GM23338 (cell line): ENCODE data around the gene MAGED2. TPM values are rescaled to one million over a fixed set of nuclear protein-coding genes. Genes with fewer than 3 reads are reported as not detected.

Source experiments
- ATAC-seq: fragments of 200-7000 bp; cut with Tn5 transposase; 3 replicates; pipeline ENCODE4 v1.9.1; 2020
- DNase-seq: peaks from one replicate; pipeline ENCODE4 v3.0.0-alpha.2; 2015; ENCODE audit warnings: low spot score
- H2AFZ ChIP-seq: fragments of 200-600 bp; sonication (generic); 2 replicates; pipeline ENCODE4 v1.8.0; 2016; ENCODE audit warnings: antibody characterized with exemption, mild to moderate bottlenecking, moderate library complexity
- H3F3A ChIP-seq: fragments of 200-600 bp; sonication (generic); replicated peaks from 2 replicates; pipeline ENCODE4 v1.8.0; 2017; ENCODE audit warnings: antibody characterized with exemption, mixed run types, low read depth
- H3K27ac ChIP-seq: fragments of 200-600 bp; sonication (generic); 2 replicates; pipeline ENCODE4 v1.6.1; 2016; ENCODE audit warnings: low read depth
- H3K27me3 ChIP-seq: fragments of 200-600 bp; sonication (generic); 2 replicates; pipeline ENCODE4 v1.8.0; 2016; ENCODE audit warnings: mild to moderate bottlenecking, mixed run types, moderate library complexity; ENCODE audit not compliant: insufficient read depth
- H3K36me3 ChIP-seq: fragments of 200-600 bp; sonication (generic); 2 replicates; pipeline ENCODE4 v1.8.0; 2016; ENCODE audit warnings: mild to moderate bottlenecking; ENCODE audit not compliant: insufficient read depth
- H3K4me1 ChIP-seq: fragments of 200-600 bp; sonication (generic); 2 replicates; pipeline ENCODE4 v1.8.0; 2016; ENCODE audit warnings: mild to moderate bottlenecking, moderate library complexity; ENCODE audit not compliant: insufficient read depth
- H3K4me2 ChIP-seq: fragments of 200-600 bp; sonication (generic); 2 replicates; pipeline ENCODE4 v1.7.1; 2017; ENCODE audit warnings: mixed run types
- H3K4me3 ChIP-seq: fragments of 200-600 bp; sonication (generic); 2 replicates; pipeline ENCODE4 v1.6.1; 2016; ENCODE audit warnings: mixed run types
- H3K79me2 ChIP-seq: fragments of 200-600 bp; sonication (generic); replicated peaks from 2 replicates; pipeline ENCODE4 v1.8.0; 2017; ENCODE audit warnings: mild to moderate bottlenecking; ENCODE audit not compliant: insufficient read depth
- H3K9me2 ChIP-seq: fragments of 200-600 bp; sonication (generic); 2 replicates; pipeline ENCODE4 v1.8.0; 2017; ENCODE audit not compliant: insufficient read depth
- H4K20me1 ChIP-seq: fragments of 200-600 bp; sonication (generic); replicated peaks from 2 replicates; pipeline ENCODE4 v1.8.0; 2017; ENCODE audit warnings: mild to moderate bottlenecking; ENCODE audit not compliant: insufficient read depth
- H3K27ac Mint-ChIP-seq: 2 replicates; pipeline ENCODE4 v1.8.0; 2020; ENCODE audit warnings: inconsistent platforms, mild to moderate bottlenecking, moderate library complexity, mixed read lengths
- H3K27me3 Mint-ChIP-seq: 3 replicates; pipeline ENCODE4 v1.8.0; 2022; ENCODE audit warnings: low read depth, mild to moderate bottlenecking, moderate library complexity, mixed read lengths, inconsistent platforms; ENCODE audit not compliant: insufficient read depth, poor library complexity
- H3K36me3 Mint-ChIP-seq: 3 replicates; pipeline ENCODE4 v1.8.0; 2021; ENCODE audit warnings: low read depth, mild to moderate bottlenecking, inconsistent platforms, moderate library complexity, mixed read lengths
- H3K4me1 Mint-ChIP-seq: 3 replicates; pipeline ENCODE4 v1.8.0; 2020; ENCODE audit warnings: mild to moderate bottlenecking, inconsistent platforms, mixed read lengths
- H3K4me3 Mint-ChIP-seq: 3 replicates; pipeline ENCODE4 v1.8.0; 2021; ENCODE audit warnings: moderate library complexity, mild to moderate bottlenecking, inconsistent platforms, mixed read lengths
- H3K9me3 Mint-ChIP-seq: 3 replicates; pipeline ENCODE4 v1.8.0; 2020; ENCODE audit warnings: moderate library complexity, mild to moderate bottlenecking, inconsistent platforms, mixed read lengths
- CTCF ChIP-seq, 2 experiments: fragments of 200-600 bp in 1 of 2; sonication (generic) in 1 of 2; conservative IDR thresholded peaks; 2 replicates each; pipeline versions ENCODE4 v1.5.1 to v1.6.1; 2016 to 2017; ENCODE audit warnings: antibody characterized with exemption in 2 of 2, low read depth in 2 of 2, mild to moderate bottlenecking in 2 of 2, moderate library complexity in 1 of 2
- ETS1 ChIP-seq: IDR thresholded peaks from 2 replicates; pipeline ENCODE4 v1.6.1; 2016; ENCODE audit warnings: antibody characterized with exemption
- EZH2 ChIP-seq: fragments of 200-600 bp; sonication (generic); IDR thresholded peaks from one replicate; pipeline ENCODE4 v1.8.0; 2017; ENCODE audit warnings: antibody characterized with exemption, mild to moderate bottlenecking, low read depth; ENCODE audit not compliant: unreplicated experiment
- JUNB ChIP-seq: IDR thresholded peaks from one replicate; pipeline ENCODE4 v1.6.1; 2016; ENCODE audit warnings: antibody characterized with exemption; ENCODE audit not compliant: unreplicated experiment
- NANOG ChIP-seq: IDR thresholded peaks from 2 replicates; pipeline ENCODE4 v1.6.1; 2016; ENCODE audit warnings: antibody characterized with exemption, borderline replicate concordance
- POLR2AphosphoS5 ChIP-seq: IDR thresholded peaks from 2 replicates; pipeline ENCODE4 v1.6.1; 2016; ENCODE audit warnings: antibody characterized with exemption, low read depth
- STAT1 ChIP-seq: IDR thresholded peaks from one replicate; pipeline ENCODE4 v1.6.1; 2016; ENCODE audit warnings: antibody characterized with exemption; ENCODE audit not compliant: unreplicated experiment
- ZNF331 ChIP-seq: fragments of 250-450 bp; sonication (Bioruptor Pico); IDR thresholded peaks from 2 replicates; pipeline ENCODE4 v1.5.0; 2020; ENCODE audit warnings: low read depth, mild to moderate bottlenecking, moderate library complexity
- polyA plus RNA-seq: library from polyadenylated mRNA; unstranded; fragments of >200 nt; fragmentation: Nextera tagmentation; extraction: Ambion mirVana; gene quantifications from 2 replicates; pipeline ENCODE4 v1.2.1, GENCODE V29; 2016
- total RNA-seq: library from RNA; depleted of rRNA; stranded (reverse); fragments of >200 nt; shearing (Covaris generic); gene quantifications from 2 replicates; pipeline ENCODE4 v1.2.3, GENCODE V29; 2014
- TF ChIP-seq, protein P1 (sequence below): fragments of 250-450 bp; sonication (Bioruptor Pico); IDR thresholded peaks from 2 replicates; pipeline ENCODE4 v1.5.0; 2020; ENCODE audit warnings: mild to moderate bottlenecking, moderate library complexity
- TF ChIP-seq, protein P2 (sequence below): IDR thresholded peaks from one replicate; pipeline ENCODE4 v1.6.1; 2018; ENCODE audit warnings: antibody characterized with exemption; ENCODE audit not compliant: unreplicated experiment

Gene MAGED2
- total and polyA plus RNA-seq, 2 experiments from 2014 or later = 96.7 to 203 TPM

DNA sequence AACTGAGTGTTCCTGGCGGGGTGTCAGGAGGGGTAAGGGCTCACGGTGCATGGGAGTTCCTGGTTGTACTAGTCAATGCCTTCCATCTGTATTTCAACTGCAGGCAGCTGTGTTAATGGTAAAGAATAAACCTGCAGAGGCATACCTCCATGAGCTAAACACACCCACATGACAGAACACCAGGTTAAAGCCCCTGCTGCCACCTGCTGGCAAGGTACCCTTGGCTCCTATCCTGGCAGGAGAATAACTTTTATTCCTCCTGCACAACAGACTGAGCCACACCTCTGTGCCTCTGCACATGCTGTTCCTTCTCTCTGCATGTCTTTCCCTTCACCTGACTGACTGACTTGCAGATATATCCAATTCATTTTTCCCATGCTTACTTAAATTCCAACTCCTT, 20.6 kb upstream of the MAGED2 start:
- Histone ChIP-seq H3K4me1 (no peaks in the 10 kb centered on the region), H2AFZ (no peak overlapping the region), H3K4me3 (no peak overlapping the region), H3K79me2 (no peaks in the 10 kb centered on the region), H3F3A (no peaks in the 10 kb centered on the region), H3K4me2 (no peak overlapping the region), H4K20me1 (no peaks in the 10 kb centered on the region), H3K27me3 (no peaks in the 10 kb centered on the region), H3K36me3 (no peaks in the 10 kb centered on the region), H3K9me2 (no peaks in the 10 kb centered on the region), H3K27ac (no peak overlapping the region)
- H3K36me3 Mint-ChIP-seq = no peaks in the 10 kb centered on the region
- H3K27me3 Mint-ChIP-seq = peaks cover 2% of the 10 kb centered on the region
- ATAC-seq = peak; percentile 91
- no peaks in the 10 kb centered on the region; the same call in 2 of the 3 replicates for H3K4me1 Mint-ChIP-seq
- H3K4me3 Mint-ChIP-seq = no peak overlapping the region
- peak; percentile 30 for DNase-seq
- no peak overlapping the region for H3K27ac Mint-ChIP-seq
- TF ChIP-seq CTCF (conservative IDR thresholded peaks at IDR 0.05; ENCODE audit: low read depth in 2 of 2) (peak; percentile 27 to 66; a peak in 3 of 4 replicates), POLR2AphosphoS5 (no peak)
- H3K9me3 Mint-ChIP-seq = no peaks in the 10 kb centered on the region; the same call in 2 of the 3 replicates

GRCh38 chrX:54788446-54788845, 19.1 kb upstream of the MAGED2 start:
- H3F3A ChIP-seq = no peaks in the 10 kb centered on the region
- Mint-ChIP-seq H3K4me1 (no peaks in the 10 kb centered on the region; the same call in 2 of the 3 replicates), H3K36me3 (no peaks in the 10 kb centered on the region), H3K9me3 (no peaks in the 10 kb centered on the region; the same call in 2 of the 3 replicates), H3K4me3 (no peak overlapping the region), H3K27ac (no peak overlapping the region), H3K27me3 (peaks cover 2% of the 10 kb centered on the region)
- H3K4me3 ChIP-seq = no peak overlapping the region
- no peaks in the 10 kb centered on the region for H3K36me3 ChIP-seq
- no peaks in the 10 kb centered on the region for H3K4me1 ChIP-seq
- no peak for ATAC-seq
- H3K27me3 ChIP-seq = no peaks in the 10 kb centered on the region
- H3K9me2 ChIP-seq = no peaks in the 10 kb centered on the region
- H3K27ac ChIP-seq = no peak overlapping the region
- H2AFZ ChIP-seq = no peak overlapping the region
- H3K79me2 ChIP-seq = no peaks in the 10 kb centered on the region
- no peak overlapping the region for H3K4me2 ChIP-seq
- H4K20me1 ChIP-seq = no peaks in the 10 kb centered on the region
- DNase-seq = no peak
- no peak for TF ChIP-seq NANOG
- TF ChIP-seq JUNB = no peak
- TF ChIP-seq, protein P1, sequence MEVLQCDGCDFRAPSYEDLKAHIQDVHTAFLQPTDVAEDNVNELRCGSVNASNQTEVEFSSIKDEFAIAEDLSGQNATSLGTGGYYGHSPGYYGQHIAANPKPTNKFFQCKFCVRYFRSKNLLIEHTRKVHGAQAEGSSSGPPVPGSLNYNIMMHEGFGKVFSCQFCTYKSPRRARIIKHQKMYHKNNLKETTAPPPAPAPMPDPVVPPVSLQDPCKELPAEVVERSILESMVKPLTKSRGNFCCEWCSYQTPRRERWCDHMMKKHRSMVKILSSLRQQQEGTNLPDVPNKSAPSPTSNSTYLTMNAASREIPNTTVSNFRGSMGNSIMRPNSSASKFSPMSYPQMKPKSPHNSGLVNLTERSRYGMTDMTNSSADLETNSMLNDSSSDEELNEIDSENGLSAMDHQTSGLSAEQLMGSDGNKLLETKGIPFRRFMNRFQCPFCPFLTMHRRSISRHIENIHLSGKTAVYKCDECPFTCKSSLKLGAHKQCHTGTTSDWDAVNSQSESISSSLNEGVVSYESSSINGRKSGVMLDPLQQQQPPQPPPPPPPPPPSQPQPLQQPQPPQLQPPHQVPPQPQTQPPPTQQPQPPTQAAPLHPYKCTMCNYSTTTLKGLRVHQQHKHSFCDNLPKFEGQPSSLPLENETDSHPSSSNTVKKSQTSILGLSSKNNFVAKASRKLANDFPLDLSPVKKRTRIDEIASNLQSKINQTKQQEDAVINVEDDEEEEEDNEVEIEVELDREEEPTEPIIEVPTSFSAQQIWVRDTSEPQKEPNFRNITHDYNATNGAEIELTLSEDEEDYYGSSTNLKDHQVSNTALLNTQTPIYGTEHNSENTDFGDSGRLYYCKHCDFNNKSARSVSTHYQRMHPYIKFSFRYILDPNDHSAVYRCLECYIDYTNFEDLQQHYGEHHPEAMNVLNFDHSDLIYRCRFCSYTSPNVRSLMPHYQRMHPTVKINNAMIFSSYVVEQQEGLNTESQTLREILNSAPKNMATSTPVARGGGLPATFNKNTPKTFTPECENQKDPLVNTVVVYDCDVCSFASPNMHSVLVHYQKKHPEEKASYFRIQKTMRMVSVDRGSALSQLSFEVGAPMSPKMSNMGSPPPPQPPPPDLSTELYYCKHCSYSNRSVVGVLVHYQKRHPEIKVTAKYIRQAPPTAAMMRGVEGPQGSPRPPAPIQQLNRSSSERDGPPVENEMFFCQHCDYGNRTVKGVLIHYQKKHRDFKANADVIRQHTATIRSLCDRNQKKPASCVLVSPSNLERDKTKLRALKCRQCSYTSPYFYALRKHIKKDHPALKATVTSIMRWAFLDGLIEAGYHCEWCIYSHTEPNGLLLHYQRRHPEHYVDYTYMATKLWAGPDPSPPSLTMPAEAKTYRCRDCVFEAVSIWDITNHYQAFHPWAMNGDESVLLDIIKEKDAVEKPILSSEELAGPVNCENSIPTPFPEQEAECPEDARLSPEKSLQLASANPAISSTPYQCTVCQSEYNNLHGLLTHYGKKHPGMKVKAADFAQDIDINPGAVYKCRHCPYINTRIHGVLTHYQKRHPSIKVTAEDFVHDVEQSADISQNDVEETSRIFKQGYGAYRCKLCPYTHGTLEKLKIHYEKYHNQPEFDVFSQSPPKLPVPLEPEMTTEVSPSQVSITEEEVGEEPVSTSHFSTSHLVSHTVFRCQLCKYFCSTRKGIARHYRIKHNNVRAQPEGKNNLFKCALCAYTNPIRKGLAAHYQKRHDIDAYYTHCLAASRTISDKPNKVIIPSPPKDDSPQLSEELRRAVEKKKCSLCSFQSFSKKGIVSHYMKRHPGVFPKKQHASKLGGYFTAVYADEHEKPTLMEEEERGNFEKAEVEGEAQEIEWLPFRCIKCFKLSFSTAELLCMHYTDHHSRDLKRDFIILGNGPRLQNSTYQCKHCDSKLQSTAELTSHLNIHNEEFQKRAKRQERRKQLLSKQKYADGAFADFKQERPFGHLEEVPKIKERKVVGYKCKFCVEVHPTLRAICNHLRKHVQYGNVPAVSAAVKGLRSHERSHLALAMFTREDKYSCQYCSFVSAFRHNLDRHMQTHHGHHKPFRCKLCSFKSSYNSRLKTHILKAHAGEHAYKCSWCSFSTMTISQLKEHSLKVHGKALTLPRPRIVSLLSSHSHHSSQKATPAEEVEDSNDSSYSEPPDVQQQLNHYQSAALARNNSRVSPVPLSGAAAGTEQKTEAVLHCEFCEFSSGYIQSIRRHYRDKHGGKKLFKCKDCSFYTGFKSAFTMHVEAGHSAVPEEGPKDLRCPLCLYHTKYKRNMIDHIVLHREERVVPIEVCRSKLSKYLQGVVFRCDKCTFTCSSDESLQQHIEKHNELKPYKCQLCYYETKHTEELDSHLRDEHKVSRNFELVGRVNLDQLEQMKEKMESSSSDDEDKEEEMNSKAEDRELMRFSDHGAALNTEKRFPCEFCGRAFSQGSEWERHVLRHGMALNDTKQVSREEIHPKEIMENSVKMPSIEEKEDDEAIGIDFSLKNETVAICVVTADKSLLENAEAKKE (CRISPR knock-in tag) = no peak
- no peak for TF ChIP-seq STAT1
- TF ChIP-seq ETS1 = no peak
- no peak for TF ChIP-seq EZH2
- TF ChIP-seq ZNF331 = no peak
- TF ChIP-seq, protein P2, sequence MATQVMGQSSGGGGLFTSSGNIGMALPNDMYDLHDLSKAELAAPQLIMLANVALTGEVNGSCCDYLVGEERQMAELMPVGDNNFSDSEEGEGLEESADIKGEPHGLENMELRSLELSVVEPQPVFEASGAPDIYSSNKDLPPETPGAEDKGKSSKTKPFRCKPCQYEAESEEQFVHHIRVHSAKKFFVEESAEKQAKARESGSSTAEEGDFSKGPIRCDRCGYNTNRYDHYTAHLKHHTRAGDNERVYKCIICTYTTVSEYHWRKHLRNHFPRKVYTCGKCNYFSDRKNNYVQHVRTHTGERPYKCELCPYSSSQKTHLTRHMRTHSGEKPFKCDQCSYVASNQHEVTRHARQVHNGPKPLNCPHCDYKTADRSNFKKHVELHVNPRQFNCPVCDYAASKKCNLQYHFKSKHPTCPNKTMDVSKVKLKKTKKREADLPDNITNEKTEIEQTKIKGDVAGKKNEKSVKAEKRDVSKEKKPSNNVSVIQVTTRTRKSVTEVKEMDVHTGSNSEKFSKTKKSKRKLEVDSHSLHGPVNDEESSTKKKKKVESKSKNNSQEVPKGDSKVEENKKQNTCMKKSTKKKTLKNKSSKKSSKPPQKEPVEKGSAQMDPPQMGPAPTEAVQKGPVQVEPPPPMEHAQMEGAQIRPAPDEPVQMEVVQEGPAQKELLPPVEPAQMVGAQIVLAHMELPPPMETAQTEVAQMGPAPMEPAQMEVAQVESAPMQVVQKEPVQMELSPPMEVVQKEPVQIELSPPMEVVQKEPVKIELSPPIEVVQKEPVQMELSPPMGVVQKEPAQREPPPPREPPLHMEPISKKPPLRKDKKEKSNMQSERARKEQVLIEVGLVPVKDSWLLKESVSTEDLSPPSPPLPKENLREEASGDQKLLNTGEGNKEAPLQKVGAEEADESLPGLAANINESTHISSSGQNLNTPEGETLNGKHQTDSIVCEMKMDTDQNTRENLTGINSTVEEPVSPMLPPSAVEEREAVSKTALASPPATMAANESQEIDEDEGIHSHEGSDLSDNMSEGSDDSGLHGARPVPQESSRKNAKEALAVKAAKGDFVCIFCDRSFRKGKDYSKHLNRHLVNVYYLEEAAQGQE = no peak
